Stomach (tissue), 9 donors: ENCODE measurements around the gene ACACB. TPM values are rescaled to one million over a fixed set of nuclear protein-coding genes. Genes with fewer than 3 reads are reported as not detected.

Experiments used
- DNase-seq, 2 donors: peaks; one replicate each; pipeline versions ENCODE4 v3.0.0 to v3.0.0-alpha.2; 2013 to 2019
- H3K27ac ChIP-seq, 5 donors: fragments of 200-600 bp in 4 of 5; sonication (generic) in 4 of 5; one replicate each; pipeline ENCODE4 v1.5.1; 2013 to 2019; ENCODE audit warnings: mild to moderate bottlenecking in 1 of 5, moderate library complexity in 1 of 5
- H3K27me3 ChIP-seq, 3 donors: fragments of 200-600 bp; sonication (generic); one replicate each; pipeline ENCODE4 v1.5.1; 2017 to 2019; ENCODE audit warnings: mixed run types in 1 of 3
- H3K36me3 ChIP-seq, 4 donors: fragments of 200-600 bp; sonication (generic); 1 replicate in 3 of 4; 2 replicates in 1 of 4; pipeline ENCODE4 v1.5.1; 2016 to 2019
- H3K4me1 ChIP-seq, 4 donors: fragments of 200-600 bp; sonication (generic); one replicate each; pipeline ENCODE4 v1.5.1; 2016 to 2019
- H3K4me3 ChIP-seq, 4 donors: fragments of 200-600 bp; sonication (generic) in 3 of 4; one replicate each; pipeline ENCODE4 v1.5.1; 2016 to 2019; ENCODE audit warnings: mild to moderate bottlenecking in 1 of 4
- H3K9me3 ChIP-seq, 4 donors: fragments of 200-600 bp; sonication (generic); one replicate each; pipeline ENCODE4 v1.5.1; 2016 to 2019
- CTCF ChIP-seq, 7 experiments: fragments of 450-650 bp in 4 of 7; fragments of 200-600 bp in 3 of 7; sonication (generic) in 3 of 7; IDR thresholded peaks; one replicate each; pipeline ENCODE4 v1.5.1; 2016 to 2019; ENCODE audit warnings: antibody characterized with exemption in 7 of 7, control low read depth in 2 of 7, mild to moderate bottlenecking in 1 of 7
- EP300 ChIP-seq: sonication (generic); formaldehyde crosslinking; IDR thresholded peaks from one replicate; pipeline ENCODE4 v1.6.1; 2017; ENCODE audit warnings: antibody characterized with exemption
- POLR2A ChIP-seq, 4 donors: fragments of 450-650 bp; IDR thresholded peaks; one replicate each; pipeline ENCODE4 v1.6.1; 2016; ENCODE audit warnings: antibody characterized with exemption in 4 of 4, control low read depth in 2 of 4, mild to moderate bottlenecking in 1 of 4, moderate library complexity in 1 of 4
- POLR2AphosphoS5 ChIP-seq, 3 donors: sonication (generic); formaldehyde crosslinking; IDR thresholded peaks; one replicate each; pipeline ENCODE4 v1.6.1; 2016; ENCODE audit warnings: antibody characterized with exemption in 3 of 3
- WGBS, 5 donors: extraction: QIAGEN DNeasy Blood & Tissue Kit in 3 of 5; methylation state at CpG; one replicate each; pipeline versions ENCODE4 v1.1.5 to v1.1.7; 2013 to 2018; 5-methylcytosine and 5-hydroxymethylcytosine counted together
- intact Hi-C: fragments of 100-400 bp; cut with DNase I; formaldehyde crosslinking; loops from one replicate; pipeline ENCODE4 v1.15.1; 2023; ENCODE audit warnings: low total_unique reads
- polyA plus RNA-seq, 3 donors: library from polyadenylated mRNA; stranded (reverse); fragments of 200-250 nt; gene quantifications; one replicate each; pipeline ENCODE4 v1.2.3, GENCODE V29; 2013
- total RNA-seq, 5 donors: library from RNA; depleted of rRNA; stranded (reverse); fragments of >200 nt; gene quantifications; one replicate each; pipeline versions ENCODE4 v1.1.0 to v1.2.3, GENCODE V29; 2014 to 2016
- donor health status: healthy with polysubstance abuse.
- donor health status: Bipolar disorder and iron deficiency.
- donor health status: healthy.

ACACB gene
- total and polyA plus RNA-seq, 8 donors, result 6.1 to 2,520 (median 50.2) TPM

GRCh38 chr12:109137055-109137454, 20.7 kb downstream of the ACACB start:
- WGBS, 5 donors, result 76 to 95% (median 92%) methylated on average over 2 of the region's 2 CpGs
- Histone ChIP-seq H3K9me3 (no peaks in the 10 kb centered on the region), H3K27me3 (no peaks in the 10 kb centered on the region), H3K27ac (peak overlapping the region in 4 of 5 donors; percentile 27 to 68 (median 47)), H3K36me3 (peaks cover 0 to 27% (median 18%) of the 10 kb centered on the region in 4 donors), H3K4me3 (no peak overlapping the region), H3K4me1 (peaks cover 0 to 16% (median 11%) of the 10 kb centered on the region in 4 donors)
- intact Hi-C loops, result no loop called here
- no peak for DNase-seq
- TF ChIP-seq EP300, result no peak
- TF ChIP-seq CTCF (IDR thresholded peaks at IDR 0.05), result no peak
- no peak for TF ChIP-seq POLR2A (IDR thresholded peaks at IDR 0.05)
- no peak for TF ChIP-seq POLR2AphosphoS5 (IDR thresholded peaks at IDR 0.05)

GRCh38 chr12:109139360-109139759, 23.0 kb downstream of the ACACB start:
- H3K4me1 ChIP-seq, result peaks cover 4 to 19% (median 11%) of the 10 kb centered on the region in 4 donors
- DNase-seq, result no peak

DNA sequence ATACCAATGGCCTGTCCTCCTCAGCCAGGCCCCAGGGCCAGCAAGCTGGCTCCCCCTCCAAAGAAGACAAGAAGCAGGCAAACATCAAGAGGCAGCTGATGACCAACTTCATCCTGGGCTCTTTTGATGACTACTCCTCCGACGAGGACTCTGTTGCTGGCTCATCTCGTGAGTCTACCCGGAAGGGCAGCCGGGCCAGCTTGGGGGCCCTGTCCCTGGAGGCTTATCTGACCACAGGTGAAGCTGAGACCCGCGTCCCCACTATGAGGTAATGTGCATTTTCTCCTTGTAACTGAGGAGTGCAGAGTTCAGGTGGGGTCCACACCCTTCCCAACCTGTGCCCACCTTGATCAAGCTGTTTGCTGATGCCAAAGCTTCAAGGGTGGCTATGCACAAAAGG, 23.4 kb downstream of the ACACB start:
- Histone ChIP-seq H3K36me3 (peaks cover 0 to 27% (median 18%) of the 10 kb centered on the region in 4 donors), H3K27ac (no peak overlapping the region), H3K27me3 (no peaks in the 10 kb centered on the region), H3K4me3 (no peak overlapping the region), H3K4me1 (peaks cover 4 to 18% (median 10%) of the 10 kb centered on the region in 4 donors), H3K9me3 (no peaks in the 10 kb centered on the region)
- no peak for TF ChIP-seq POLR2AphosphoS5 (IDR thresholded peaks at IDR 0.05)
- no peak for TF ChIP-seq POLR2A (IDR thresholded peaks at IDR 0.05)
- TF ChIP-seq EP300, result no peak
- TF ChIP-seq CTCF (IDR thresholded peaks at IDR 0.05), result no peak
- no peak for DNase-seq
- intact Hi-C loops, result no loop called here
- 72 to 90% (median 81%) methylated on average over 4 to 7 of the region's 7 CpGs for WGBS, 5 donors

More at GRCh38 chr12:109139360-109139759, 23.0 kb downstream of the ACACB start:
- Histone ChIP-seq H3K9me3 (no peaks in the 10 kb centered on the region), H3K27ac (peak overlapping the region in 1 of 5 donors; percentile 22), H3K4me3 (no peak overlapping the region), H3K36me3 (peaks cover 0 to 27% (median 18%) of the 10 kb centered on the region in 4 donors), H3K27me3 (no peaks in the 10 kb centered on the region)
- intact Hi-C loops, result no loop called here
- TF ChIP-seq CTCF (IDR thresholded peaks at IDR 0.05), result no peak
- TF ChIP-seq EP300, result no peak
- TF ChIP-seq POLR2AphosphoS5 (IDR thresholded peaks at IDR 0.05), result no peak
- no peak for TF ChIP-seq POLR2A (IDR thresholded peaks at IDR 0.05)
- WGBS, 5 donors, result 86 to 94% (median 91%) methylated on average over 7 to 9 of the region's 9 CpGs

GRCh38 chr12:109140560-109140959, 24.2 kb downstream of the ACACB start:
- H3K36me3 ChIP-seq, result peaks cover 0 to 27% (median 18%) of the 10 kb centered on the region in 4 donors
- intact Hi-C loops, result no loop called here
- H3K27me3 ChIP-seq, result no peaks in the 10 kb centered on the region
- 89 to 95% (median 94%) methylated on average over 4 of the region's 4 CpGs for WGBS, 5 donors
- peaks cover 8 to 26% (median 16%) of the 10 kb centered on the region in 4 donors for H3K4me1 ChIP-seq
- DNase-seq, result no peak
- H3K4me3 ChIP-seq, result no peak overlapping the region
- H3K27ac ChIP-seq, result no peak overlapping the region
- no peak for TF ChIP-seq EP300
- no peak for TF ChIP-seq CTCF (IDR thresholded peaks at IDR 0.05)
- no peak for TF ChIP-seq POLR2AphosphoS5 (IDR thresholded peaks at IDR 0.05)
- TF ChIP-seq POLR2A (IDR thresholded peaks at IDR 0.05), result no peak
- no peaks in the 10 kb centered on the region for H3K9me3 ChIP-seq
